Measurements from ENCODE around the gene MSL1.

- TF ChIP-seq CTCF (IDR thresholded peaks at IDR 0.05): no peak
- no peak for TF ChIP-seq POLR2A (IDR thresholded peaks at IDR 0.05)
These were observed 28.5 kb downstream of the MSL1 start for GRCh38 chr17:40150276-40150675.
